HG03342 (cell line): ENCODE data around the gene PLEKHB2.
"Not testable (repeated sequence)": the region's sequence is repeated elsewhere in the genome, so short reads cannot be mapped to it uniquely, and the experiment has no call there.

Experiments
- ATAC-seq: cut with Tn5 transposase; IDR thresholded peaks from one replicate; pipeline ENCODE4 v1.9.1; 2021; ENCODE audit warnings: mild to moderate bottlenecking, moderate library complexity; ENCODE audit not compliant: unreplicated experiment

Gene PLEKHB2

DNA sequence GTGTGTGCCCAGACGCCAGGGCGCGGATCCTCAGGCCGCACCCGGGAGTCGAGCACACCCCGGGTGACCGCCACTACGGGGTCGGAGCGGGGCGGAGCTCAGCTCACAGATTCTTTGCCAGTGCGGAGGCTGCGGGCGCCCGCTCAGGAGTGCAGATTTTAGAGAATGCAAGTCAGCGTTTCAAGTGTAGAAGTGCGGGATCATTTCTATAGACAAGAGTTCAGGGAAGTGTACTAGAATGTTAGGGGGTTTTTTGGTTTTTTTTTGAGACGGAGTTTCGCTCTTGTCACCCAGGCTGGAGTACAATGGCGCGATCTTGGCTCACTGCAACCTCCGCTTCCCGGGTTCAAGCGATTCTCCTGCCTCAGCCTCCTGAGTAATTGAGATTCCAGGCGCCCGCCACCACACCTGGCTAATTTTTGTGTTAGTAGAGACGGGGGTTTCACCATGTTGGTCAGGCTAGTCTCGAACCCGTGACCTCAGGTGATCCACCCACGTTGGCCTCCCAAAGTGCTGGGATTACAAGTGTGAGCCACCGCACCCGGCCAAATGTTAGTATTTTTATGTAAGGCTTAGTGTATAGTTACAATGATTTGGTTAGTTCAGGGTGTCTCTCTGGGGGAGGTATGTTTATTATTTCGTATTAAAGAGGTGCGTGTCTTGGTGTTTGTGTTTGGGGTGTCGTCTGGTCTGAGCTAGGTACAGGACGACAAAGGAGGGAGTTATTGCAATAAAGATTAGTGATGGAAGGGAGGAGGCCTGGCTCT lies 11.3 kb upstream of the PLEKHB2 start:
- peak; percentile 62 for ATAC-seq

GRCh38 chr2:131094463-131095281 lies 10.5 kb upstream of the PLEKHB2 start:
- ATAC-seq, result no peak

- ATAC-seq, result no peak
These were observed 2.0 kb upstream of the PLEKHB2 start for GRCh38 chr2:131103165-131103564.

DNA sequence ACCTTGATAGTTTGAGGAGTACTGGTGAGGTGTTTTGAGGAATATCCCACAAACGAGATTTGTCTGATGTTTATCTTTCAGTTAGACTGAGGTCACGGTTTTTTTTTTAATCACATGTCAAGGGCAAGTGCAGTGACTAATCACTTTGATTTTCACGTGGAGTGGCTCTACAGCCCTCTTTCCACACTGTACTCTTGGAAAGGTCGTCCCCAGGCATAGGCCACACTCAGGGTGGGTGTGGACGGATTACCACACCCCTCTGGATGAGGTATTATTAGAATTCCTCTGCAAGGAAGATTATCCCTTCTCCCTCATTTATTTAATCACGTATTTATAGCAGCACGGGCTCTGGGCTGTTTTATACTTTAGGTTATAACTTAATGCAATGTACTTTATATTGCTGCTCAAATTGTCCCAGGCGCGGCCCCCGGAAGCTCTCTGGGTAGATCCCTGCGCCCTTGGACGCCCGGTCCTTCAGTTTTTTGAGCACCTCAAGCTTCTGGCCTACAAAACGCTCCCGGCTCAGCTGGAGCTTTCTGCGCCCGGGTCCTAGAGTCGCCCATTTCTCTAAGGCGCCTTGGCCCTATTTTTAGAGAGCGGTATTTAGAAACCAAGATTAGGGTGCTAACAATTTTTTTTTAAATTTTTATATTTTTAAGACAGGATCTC lies 515 bp upstream of the PLEKHB2 start:
- peak; percentile 74 for ATAC-seq

DNA sequence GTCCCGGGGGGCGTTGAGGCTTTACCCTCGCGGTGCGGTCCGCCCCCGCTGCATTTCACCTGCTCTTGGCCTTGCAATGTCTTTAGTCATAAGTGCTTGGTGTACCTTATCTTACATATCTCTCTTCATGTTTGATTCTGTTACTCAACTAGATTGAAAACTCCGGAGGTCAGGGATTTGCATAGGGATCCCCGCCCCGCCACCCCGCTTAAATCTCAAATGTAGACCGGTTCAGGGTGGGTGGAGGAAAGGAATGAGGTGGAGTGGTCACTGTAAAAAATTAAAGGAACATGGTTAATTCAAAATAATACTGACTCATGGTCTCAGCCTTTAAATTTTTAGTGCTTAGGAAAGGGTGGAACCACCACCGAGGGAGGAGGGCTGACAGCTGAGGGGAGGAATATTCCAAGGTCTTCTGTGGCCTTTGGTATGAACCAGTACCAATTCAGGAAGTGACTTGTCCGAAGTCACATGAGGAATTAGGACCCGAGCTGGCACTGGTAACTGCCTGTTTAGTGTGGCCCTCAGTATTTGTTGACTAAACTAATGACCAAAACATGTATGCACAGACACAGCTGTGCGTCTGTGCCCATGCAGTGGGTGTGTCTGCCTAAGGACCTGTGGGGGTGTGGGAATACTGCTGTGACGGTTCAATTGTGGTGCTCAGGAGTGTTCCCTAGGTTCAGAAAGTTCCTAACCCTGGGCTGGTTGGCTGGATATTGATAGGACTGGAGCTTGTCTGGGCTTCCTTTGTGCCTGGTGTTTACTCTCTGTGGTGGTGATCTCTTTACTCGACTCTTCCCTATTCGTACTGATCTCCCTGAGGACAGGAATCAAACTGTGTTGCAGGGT lies 1.0 kb downstream of the PLEKHB2 start:
- ATAC-seq, result peak; percentile 41

DNA sequence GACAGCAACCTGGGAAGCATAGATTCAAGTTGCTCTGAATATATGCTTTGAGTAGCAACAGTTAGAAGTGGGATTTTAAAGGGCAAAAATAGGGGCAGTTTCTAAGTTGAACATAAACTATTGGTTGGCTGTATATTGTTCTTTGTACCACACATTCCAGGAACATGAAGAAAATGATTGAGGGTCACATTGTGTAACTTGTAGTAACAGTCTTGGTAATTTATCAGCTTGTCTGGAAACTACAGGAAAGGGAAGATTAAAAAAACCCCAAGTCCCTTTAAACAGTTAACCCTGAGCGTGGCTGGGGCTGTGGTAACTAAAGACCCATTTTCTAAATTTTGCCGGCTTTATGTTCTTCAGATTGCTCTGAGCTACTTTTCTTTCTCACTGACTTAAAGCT lies 7.4 kb downstream of the PLEKHB2 start:
- no peak for ATAC-seq

GRCh38 chr2:131113566-131114227 lies 8.6 kb downstream of the PLEKHB2 start:
- no peak for ATAC-seq

DNA sequence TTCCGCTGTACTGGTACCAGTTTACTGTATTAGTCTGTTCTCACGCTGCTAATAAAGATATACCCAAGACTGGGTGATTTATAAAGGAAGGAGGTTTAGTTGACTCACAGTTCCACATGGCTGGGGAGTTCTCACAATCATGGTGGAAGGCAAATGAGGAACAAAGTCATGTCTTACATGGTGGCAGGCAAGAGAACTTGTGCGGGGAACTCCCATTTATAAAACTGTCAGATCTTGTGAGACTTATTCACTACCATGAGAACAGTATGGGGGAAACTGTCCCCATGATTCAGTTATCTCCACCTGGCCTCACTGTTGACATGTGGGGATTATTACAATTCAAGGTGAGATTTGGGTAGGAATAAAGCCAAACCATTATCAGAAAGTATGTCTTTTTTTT lies 9.8 kb downstream of the PLEKHB2 start:
- ATAC-seq, result not testable (repeated sequence)

DNA sequence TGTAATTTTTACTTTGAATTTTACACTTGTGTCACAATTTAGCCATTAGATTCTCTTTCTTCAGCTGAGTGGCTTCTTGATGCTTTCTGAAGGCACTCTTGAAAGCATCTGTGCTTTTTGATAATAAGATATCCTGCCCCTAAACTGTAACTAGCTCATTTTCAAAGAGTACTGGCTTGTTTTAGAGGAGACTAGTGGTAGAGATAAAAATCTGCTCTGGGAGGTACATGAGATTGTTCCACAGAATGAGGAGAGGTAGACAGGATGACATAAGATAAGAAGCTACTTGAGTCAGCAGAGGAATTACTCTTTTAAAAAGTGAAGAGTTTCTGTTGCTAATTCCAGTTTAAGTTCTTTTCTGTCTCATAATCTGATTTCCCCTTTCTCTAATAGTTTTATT lies 10.6 kb downstream of the PLEKHB2 start:
- ATAC-seq, result no peak

DNA sequence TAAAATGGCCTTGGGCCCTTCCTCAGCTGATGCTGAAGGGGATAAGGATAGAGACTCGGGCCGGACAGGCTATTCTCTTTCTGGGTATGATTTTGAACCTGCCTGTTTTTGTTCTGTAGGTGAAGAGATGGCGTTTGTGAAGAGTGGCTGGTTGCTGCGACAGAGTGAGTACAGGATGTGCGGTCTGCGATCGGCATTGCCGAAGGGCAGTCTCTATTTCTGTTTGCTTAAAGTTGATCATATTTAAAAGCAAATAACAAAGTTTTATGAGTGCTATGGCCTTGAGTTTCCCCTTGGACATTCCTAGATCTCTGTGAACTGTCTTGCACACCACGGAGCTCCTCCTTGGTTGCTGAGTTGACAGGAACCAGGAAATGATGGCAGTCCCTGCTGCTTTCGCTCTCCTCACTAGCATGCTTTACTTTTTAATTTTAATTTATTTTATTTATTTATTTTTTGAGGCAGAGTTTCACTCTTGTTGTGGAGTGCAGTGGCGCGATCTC lies 15.7 kb downstream of the PLEKHB2 start:
- ATAC-seq, result no peak

DNA sequence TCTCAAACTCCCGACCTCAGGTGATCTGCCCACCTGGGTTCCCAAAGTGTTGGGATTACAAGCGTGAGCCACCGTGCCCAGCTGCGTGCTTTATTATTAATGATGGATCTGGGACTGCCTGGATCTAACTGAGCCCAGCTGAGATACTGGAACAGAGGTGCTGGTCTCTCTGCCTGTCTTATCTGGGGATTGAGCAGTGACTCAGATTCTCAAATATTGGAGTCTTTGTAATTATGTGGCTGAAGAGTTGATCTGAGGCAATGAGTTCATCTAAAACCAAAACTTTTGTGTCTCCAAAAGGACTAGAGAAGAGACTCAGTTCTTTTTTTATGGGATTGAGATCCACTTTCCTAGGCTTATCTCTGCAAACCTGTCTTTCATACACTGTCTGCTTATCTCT lies 16.3 kb downstream of the PLEKHB2 start:
- no peak for ATAC-seq

GRCh38 chr2:131122496-131122895 lies 17.4 kb downstream of the PLEKHB2 start:
- no peak for ATAC-seq

GRCh38 chr2:131123192-131123591 lies 18.1 kb downstream of the PLEKHB2 start:
- no peak for ATAC-seq

GRCh38 chr2:131125195-131125757 lies 20.1 kb downstream of the PLEKHB2 start:
- no peak for ATAC-seq

DNA sequence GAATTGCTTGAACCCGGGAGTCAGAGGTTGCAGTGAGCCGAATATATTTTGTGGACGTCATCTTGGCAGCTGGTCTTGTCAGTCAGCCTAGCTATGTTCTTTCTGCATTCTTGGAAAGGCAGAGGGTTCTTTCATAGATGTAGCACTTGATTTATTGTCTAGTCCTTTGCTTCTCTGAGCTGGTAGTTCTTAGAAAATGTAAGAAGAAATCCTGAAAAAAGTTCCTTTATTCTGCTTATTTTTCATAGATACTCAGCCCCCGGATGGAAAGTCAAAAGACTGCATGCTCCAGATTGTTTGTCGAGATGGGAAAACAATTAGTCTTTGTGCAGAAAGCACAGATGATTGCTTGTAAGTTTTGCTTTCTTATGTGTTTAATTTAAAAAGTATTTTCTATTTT lies 21.3 kb downstream of the PLEKHB2 start:
- ATAC-seq, result no peak

DNA sequence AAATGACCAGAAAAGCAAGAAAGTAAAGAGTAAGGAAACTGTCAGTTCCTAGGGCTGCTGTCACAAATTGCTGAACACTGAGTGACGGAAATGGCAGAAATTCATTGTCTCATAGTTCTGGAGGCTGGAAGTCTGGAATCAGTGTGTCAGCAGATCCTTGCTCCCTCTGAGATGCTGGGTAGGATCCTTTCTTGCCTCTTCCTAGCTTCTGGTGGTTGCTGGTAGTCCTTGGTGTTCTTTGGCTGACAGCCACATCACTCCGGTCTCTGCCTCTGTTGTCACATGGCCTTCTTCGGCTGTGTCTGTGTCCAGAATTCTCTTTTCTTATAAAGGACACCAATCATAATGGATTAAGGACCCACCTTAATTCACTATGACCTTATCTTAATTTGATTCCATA lies 21.9 kb downstream of the PLEKHB2 start:
- ATAC-seq, result no peak

GRCh38 chr2:131127981-131128380 lies 22.8 kb downstream of the PLEKHB2 start:
- ATAC-seq, result no peak

DNA sequence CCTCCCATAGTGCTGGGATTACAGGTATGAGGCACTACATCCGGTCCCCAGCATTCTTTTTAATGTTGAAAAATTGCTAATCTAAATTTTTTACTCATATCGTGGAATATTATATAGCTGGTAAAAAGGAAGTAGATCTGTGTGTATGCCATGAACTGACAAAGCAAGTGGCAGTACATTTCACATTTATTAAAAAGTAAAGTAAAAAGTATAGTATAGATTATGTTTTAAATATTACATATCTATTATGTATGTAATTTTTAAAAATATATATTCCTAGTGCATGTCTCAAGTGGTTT lies 25.1 kb downstream of the PLEKHB2 start:
- no peak for ATAC-seq

GRCh38 chr2:131132729-131133128 lies 27.6 kb downstream of the PLEKHB2 start:
- ATAC-seq, result no peak

DNA sequence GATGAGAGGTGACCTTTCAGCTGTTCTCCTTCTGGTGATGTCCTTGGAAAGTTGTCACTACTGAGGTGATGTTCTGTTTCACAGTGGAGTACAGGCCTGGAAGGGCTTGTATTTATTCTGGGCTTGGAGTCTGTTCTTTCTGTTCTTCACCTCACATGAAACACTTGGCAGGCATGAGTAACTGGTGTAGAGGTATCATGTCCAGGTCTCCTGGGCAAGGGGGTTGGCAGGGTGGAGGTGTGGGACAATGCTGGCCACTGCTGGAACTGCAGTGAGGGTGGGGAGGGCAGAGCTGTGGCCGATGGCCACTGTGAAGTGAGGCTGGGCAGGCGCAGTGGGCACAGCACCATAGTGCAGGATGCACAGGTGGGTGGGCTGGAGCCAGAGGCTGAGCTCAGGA lies 35.4 kb downstream of the PLEKHB2 start:
- no peak for ATAC-seq
